HG03064 (cell line): ENCODE results near the gene TMSB4X.
"Not testable (repeated sequence)": the region's sequence is repeated elsewhere in the genome, so short reads cannot be mapped to it uniquely, and the experiment has no call there.

Experiments
- ATAC-seq: cut with Tn5 transposase; IDR thresholded peaks from one replicate; pipeline ENCODE4 v1.9.1; 2021; ENCODE audit warnings: low read depth; ENCODE audit not compliant: unreplicated experiment

The TMSB4X gene

GRCh38 chrX:13015536-13016236 is 40.8 kb downstream of the TMSB4X start:
- ATAC-seq: no peak

GRCh38 chrX:13016731-13017130 is 41.8 kb downstream of the TMSB4X start:
- ATAC-seq: not testable (repeated sequence)

- ATAC-seq: peak; percentile 65
Observed at GRCh38 chrX:13022926-13023325, 48.0 kb downstream of the TMSB4X start.

GRCh38 chrX:13023567-13023966 is 48.7 kb downstream of the TMSB4X start:
- ATAC-seq: no peak

GRCh38 chrX:13023979-13024378 is 49.1 kb downstream of the TMSB4X start:
- no peak for ATAC-seq

GRCh38 chrX:13024986-13025385 is 50.1 kb downstream of the TMSB4X start:
- ATAC-seq: no peak
